HepG2 (cell line): ENCODE measurements around the gene ZNF12. TPM values are rescaled to one million over a fixed set of nuclear protein-coding genes. Genes with fewer than 3 reads are reported as not detected.

ENCODE experiments used
- ATAC-seq: fragments of 200-7000 bp; cut with Tn5 transposase; 3 replicates; pipeline ENCODE4 v1.9.1; 2020; ENCODE audit warnings: mild to moderate bottlenecking, moderate library complexity
- BruUV-seq: library from RNA; stranded (reverse); fragments of 400-500 nt; replicated peaks from 2 replicates; lab custom pipeline; 2021; lab: Mats Ljungman, UMichigan
- CTCF ChIA-PET: fragments of 300-600 bp; formaldehyde crosslinking; extraction: SDS; loops from one replicate; lab custom pipeline; 2021; ENCODE audit warnings: low total read pairs, inconsistent platforms, low intra/inter-chr PET ratio; lab: Yijun Ruan, JAX
- POLR2A ChIA-PET: fragments of 350-600 bp; sonication (Branson Sonifier 250); formaldehyde crosslinking; loops from one replicate; lab custom pipeline; 2020; ENCODE audit warnings: antibody characterized with exemption, inconsistent platforms; lab: Yijun Ruan, JAX
- DNase-seq: peaks from one replicate; pipeline ENCODE4 v3.0.0-alpha.2; 2015; ENCODE audit warnings: low spot score
- FAIRE-seq: peaks from 3 replicates; lab custom pipeline; 2011; peaks lifted over from hg19 to GRCh38; lab: Jason Lieb, UNC
- H2AFZ ChIP-seq: one replicate; pipeline ENCODE4 v1.6.1; 2011; ENCODE audit warnings: low read length, inconsistent platforms
- H3K27ac ChIP-seq: fragments of 300-600 bp; 3 replicates; pipeline ENCODE4 v1.8.0; 2011; ENCODE audit warnings: mixed run types, mild to moderate bottlenecking, mixed read lengths, low read length, inconsistent platforms; ENCODE audit not compliant: insufficient read depth; ENCODE audit errors: extremely low read length
- H3K27me3 ChIP-seq, 2 experiments: fragments of 200-600 bp in 1 of 2; 2 replicates in 1 of 2; 3 replicates in 1 of 2; pipeline versions ENCODE4 v1.6.0 to v1.8.0; 2011; ENCODE audit warnings: low read length in 2 of 2, mild to moderate bottlenecking in 2 of 2, moderate library complexity in 2 of 2, inconsistent platforms in 1 of 2; ENCODE audit not compliant: insufficient read depth in 2 of 2, control insufficient read depth in 1 of 2
- H3K36me3 ChIP-seq, 2 experiments: fragments of 200-600 bp in 1 of 2; replicated peaks in 1 of 2; 2 replicates in 1 of 2; 3 replicates in 1 of 2; pipeline versions ENCODE4 v1.5.1 to v1.8.0; 2011; ENCODE audit warnings: low read length in 2 of 2, inconsistent platforms in 1 of 2; ENCODE audit not compliant: insufficient read depth in 2 of 2, control insufficient read depth in 1 of 2
- H3K4me1 ChIP-seq: 2 replicates; pipeline ENCODE4 v1.5.1; 2012; ENCODE audit warnings: low read length, inconsistent platforms; ENCODE audit not compliant: insufficient read depth
- H3K4me2 ChIP-seq: 2 replicates; pipeline ENCODE4 v1.6.0; 2011; ENCODE audit warnings: low read depth, low read length, inconsistent platforms
- H3K4me3 ChIP-seq, 3 experiments: fragments of 200-600 bp in 1 of 3; sonication (generic), shearing (Covaris generic) in 1 of 3; replicated peaks in 1 of 3; 2 replicates each; pipeline ENCODE4 v1.5.1; 2011 to 2016; ENCODE audit warnings: low read length in 3 of 3, inconsistent platforms in 2 of 3, low read depth in 2 of 3, mild to moderate bottlenecking in 2 of 3, control low read depth in 1 of 3, mixed read lengths in 1 of 3; ENCODE audit not compliant: insufficient read depth in 1 of 3
- H3K79me2 ChIP-seq: one replicate; pipeline ENCODE4 v1.6.1; 2011; ENCODE audit warnings: low read length, inconsistent platforms; ENCODE audit not compliant: insufficient read depth
- H3K9ac ChIP-seq: 2 replicates; pipeline ENCODE4 v1.6.0; 2011; ENCODE audit warnings: mild to moderate bottlenecking, low read depth, low read length, inconsistent platforms; ENCODE audit not compliant: insufficient read depth
- H3K9me3 ChIP-seq: 2 replicates; pipeline ENCODE4 v1.5.1; 2012; ENCODE audit warnings: mild to moderate bottlenecking, low read length
- H4K20me1 ChIP-seq: 2 replicates; pipeline ENCODE4 v1.6.0; 2011; ENCODE audit warnings: inconsistent platforms, mild to moderate bottlenecking, low read length, moderate library complexity; ENCODE audit not compliant: insufficient read depth
- MTF1 ChIP-seq: sonication (generic); formaldehyde crosslinking; IDR thresholded peaks from 2 replicates; pipeline ENCODE4 v1.5.0; 2020; ENCODE audit warnings: missing genetic modification reagents
- MTF2 ChIP-seq: sonication (generic); formaldehyde crosslinking; IDR thresholded peaks from 2 replicates; pipeline ENCODE4 v1.5.0; 2020; ENCODE audit warnings: missing genetic modification reagents, borderline replicate concordance
- ZNF609 ChIP-seq: sonication (generic); formaldehyde crosslinking; IDR thresholded peaks from 2 replicates; pipeline ENCODE4 v1.4.0; 2020; ENCODE audit warnings: mild to moderate bottlenecking, missing genetic modification reagents, borderline replicate concordance
- WGBS: methylation state at CpG from one replicate; pipeline ENCODE4 v1.1.6; 2017; ENCODE audit warnings: low lambda C conversion rate; 5-methylcytosine and 5-hydroxymethylcytosine counted together
- in situ Hi-C: cut with HindIII; loops from 2 replicates; pipeline ENCODE4 v1.10.0; 2017; ENCODE audit warnings: low pct_unique_long_range_greater_than_20kb; ENCODE audit not compliant: extremely low pct_ligation_motif_present
- intact Hi-C: fragments of 100-400 bp; cut with micrococcal nuclease; formaldehyde crosslinking; loops from one replicate; pipeline ENCODE4 v1.10.0; 2022; ENCODE audit not compliant: unreplicated experiment
- polyA plus RNA-seq, 8 experiments: library from polyadenylated mRNA; depleted of rRNA in 3 of 8; stranded (reverse) in 7 of 8; unstranded in 1 of 8; fragments of >200 nt; fragmentation: Illumina TruSeq in 4 of 8; extraction: Trizol in 4 of 8; gene quantifications; 2 replicates each; pipeline versions ENCODE4 v1.2.1 to v1.2.3, GENCODE V29; 2011 to 2016; ENCODE audit warnings: low read depth in 4 of 8, missing spikeins in 1 of 8, mixed read lengths in 1 of 8; ENCODE audit not compliant: insufficient read depth in 1 of 8
- total RNA-seq, 5 experiments: library from RNA; depleted of rRNA; stranded (reverse); fragments of >200 nt; fragmentation: Illumina TruSeq; extraction: Trizol; gene quantifications; 2 replicates each; pipeline ENCODE4 v1.2.3, GENCODE V29; 2016; ENCODE audit warnings: low read depth in 1 of 5
- TF ChIP-seq, protein P1 (sequence below): IDR thresholded peaks from 2 replicates; pipeline ENCODE4 v1.6.1; 2016; ENCODE audit warnings: mild to moderate bottlenecking

Gene ZNF12
- total and polyA plus RNA-seq, 2 of the 13 experiments (the other 11 are each of a cell fraction or from before 2014, with no cell fraction given): 21.4 to 22.8 TPM

DNA sequence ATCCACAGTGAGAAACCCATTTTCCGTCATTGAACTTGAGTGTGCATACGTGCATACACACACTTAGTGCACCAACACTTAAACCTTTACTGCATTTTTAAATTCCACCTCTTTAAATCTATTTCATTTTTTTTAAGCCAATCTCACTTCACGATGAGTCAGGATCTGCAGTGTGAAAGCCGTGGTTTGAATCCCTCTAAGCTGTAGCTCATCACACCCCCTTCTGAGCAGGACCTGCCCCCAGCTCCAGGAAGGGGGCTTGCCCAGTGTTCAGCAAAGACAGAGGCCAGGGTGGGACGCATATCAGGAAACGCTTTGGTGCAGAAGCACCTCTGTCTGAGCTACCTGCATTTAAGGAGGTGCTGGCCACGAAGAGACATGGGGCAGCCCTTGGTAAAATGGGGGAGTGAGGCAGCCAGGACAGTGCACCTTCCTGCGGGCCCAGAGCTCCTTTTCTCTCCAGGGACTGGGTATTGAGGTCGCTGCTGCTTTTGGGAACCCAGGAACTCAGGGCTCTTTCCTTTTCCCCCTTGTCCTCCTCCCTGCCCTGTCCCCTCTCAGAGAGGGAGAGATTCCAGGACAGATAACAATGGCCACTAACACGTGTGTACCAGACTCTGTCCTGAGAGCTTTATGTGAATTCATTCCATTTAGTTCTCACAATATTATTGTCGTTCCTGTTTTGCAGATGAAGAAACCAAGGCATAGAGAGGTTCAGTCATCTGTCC, 48.0 kb downstream of the ZNF12 start:
- Histone ChIP-seq H3K4me3 (peak overlapping the region in 2 of 3 experiments; percentile 10 to 48; a peak in 4 of 6 replicates), H3K27ac (no peak overlapping the region), H2AFZ (no peak overlapping the region), H3K79me2 (no peaks in the 10 kb centered on the region), H3K4me2 (peak overlapping the region; percentile 82), H3K36me3 (no peaks in the 10 kb centered on the region), H3K4me1 (peaks cover 18% of the 10 kb centered on the region), H4K20me1 (no peaks in the 10 kb centered on the region), H3K9ac (peak overlapping the region; percentile 21; the same call in 1 of the 2 replicates), H3K27me3 (no peaks in the 10 kb centered on the region; a peak in 1 of 5 replicates), H3K9me3 (no peaks in the 10 kb centered on the region)
- in situ Hi-C loops (no loop called here), intact Hi-C loops (no loop called here)
- TF ChIP-seq MTF1 (CRISPR knock-in tag) (no peak), ZNF609 (no peak), MTF2 (CRISPR knock-in tag) (no peak)
- TF ChIP-seq, protein P1, sequence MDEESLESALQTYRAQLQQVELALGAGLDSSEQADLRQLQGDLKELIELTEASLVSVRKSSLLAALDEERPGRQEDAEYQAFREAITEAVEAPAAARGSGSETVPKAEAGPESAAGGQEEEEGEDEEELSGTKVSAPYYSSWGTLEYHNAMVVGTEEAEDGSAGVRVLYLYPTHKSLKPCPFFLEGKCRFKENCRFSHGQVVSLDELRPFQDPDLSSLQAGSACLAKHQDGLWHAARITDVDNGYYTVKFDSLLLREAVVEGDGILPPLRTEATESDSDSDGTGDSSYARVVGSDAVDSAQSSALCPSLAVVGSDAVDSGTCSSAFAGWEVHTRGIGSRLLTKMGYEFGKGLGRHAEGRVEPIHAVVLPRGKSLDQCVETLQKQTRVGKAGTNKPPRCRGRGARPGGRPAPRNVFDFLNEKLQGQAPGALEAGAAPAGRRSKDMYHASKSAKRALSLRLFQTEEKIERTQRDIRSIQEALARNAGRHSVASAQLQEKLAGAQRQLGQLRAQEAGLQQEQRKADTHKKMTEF (CRISPR knock-in tag): 0 out of 2 replicates have a peak, but pooled peaks have one; percentile 21
- FAIRE-seq (no peak), ATAC-seq (peak; percentile 56), DNase-seq (no peak)
- ChIA-PET POLR2A (interaction anchor here (1.4 kb wide), 1 partner anchor 22 kb away, joined by 3 read pairs; the partner anchor contains the start of gene ZNF316), CTCF (no interaction called here)
- BruUV-seq: no TSS peak
- 15% methylated on average over 10 of the region's 11 CpGs for WGBS
